Measurements from ENCODE around the gene CHRNA7.
"Not testable (repeated sequence)": the region's sequence is repeated elsewhere in the genome, so short reads cannot be mapped to it uniquely, and the experiment has no call there.

- not testable (repeated sequence) for TF ChIP-seq POLR2AphosphoS5, CTCF (IDR thresholded peaks at IDR 0.05)
These were observed 136.0 kb downstream of the CHRNA7 start for GRCh38 chr15:32166270-32166669.
